Left colon (tissue), 2 donors: ENCODE results near the gene AR. TPM values are rescaled to one million over a fixed set of nuclear protein-coding genes. Genes with fewer than 3 reads are reported as not detected.

ENCODE experiments used
- ATAC-seq: fragments of 200-7000 bp; cut with Tn5 transposase; one replicate; pipeline ENCODE4 v1.9.1; 2020; ENCODE audit warnings: mild to moderate bottlenecking, moderate library complexity
- DNase-seq, 2 donors: peaks; one replicate each; pipeline ENCODE4 v3.0.0-alpha.2; 2020
- intact Hi-C, 2 donors: fragments of 100-400 bp; cut with DNase I in 1 of 2; cut with micrococcal nuclease in 1 of 2; formaldehyde crosslinking; loops; one replicate each; pipeline versions ENCODE4 v1.11.2 to v1.14.0; 2022; cut with DNase I, micrococcal nuclease
- long read RNA-seq: library from polyadenylated mRNA; unstranded; transcript quantifications from one replicate; pipeline ENCODE4 v2.0.0, GENCODE V29; 2021
- total RNA-seq, 2 donors: library from RNA; stranded (reverse); fragmentation: NEBNext Ultra II Directional; extraction: Animal tissue kit (Norgen Biotek cat#: 25700); gene quantifications; one replicate each; pipeline ENCODE4 v1.2.1, GENCODE V29; 2021
- donor health status: DM: no; HTN: no; CAD: no.
- donor health status: DM: yes; HTN: yes; CAD: no.

Gene AR, protein sequence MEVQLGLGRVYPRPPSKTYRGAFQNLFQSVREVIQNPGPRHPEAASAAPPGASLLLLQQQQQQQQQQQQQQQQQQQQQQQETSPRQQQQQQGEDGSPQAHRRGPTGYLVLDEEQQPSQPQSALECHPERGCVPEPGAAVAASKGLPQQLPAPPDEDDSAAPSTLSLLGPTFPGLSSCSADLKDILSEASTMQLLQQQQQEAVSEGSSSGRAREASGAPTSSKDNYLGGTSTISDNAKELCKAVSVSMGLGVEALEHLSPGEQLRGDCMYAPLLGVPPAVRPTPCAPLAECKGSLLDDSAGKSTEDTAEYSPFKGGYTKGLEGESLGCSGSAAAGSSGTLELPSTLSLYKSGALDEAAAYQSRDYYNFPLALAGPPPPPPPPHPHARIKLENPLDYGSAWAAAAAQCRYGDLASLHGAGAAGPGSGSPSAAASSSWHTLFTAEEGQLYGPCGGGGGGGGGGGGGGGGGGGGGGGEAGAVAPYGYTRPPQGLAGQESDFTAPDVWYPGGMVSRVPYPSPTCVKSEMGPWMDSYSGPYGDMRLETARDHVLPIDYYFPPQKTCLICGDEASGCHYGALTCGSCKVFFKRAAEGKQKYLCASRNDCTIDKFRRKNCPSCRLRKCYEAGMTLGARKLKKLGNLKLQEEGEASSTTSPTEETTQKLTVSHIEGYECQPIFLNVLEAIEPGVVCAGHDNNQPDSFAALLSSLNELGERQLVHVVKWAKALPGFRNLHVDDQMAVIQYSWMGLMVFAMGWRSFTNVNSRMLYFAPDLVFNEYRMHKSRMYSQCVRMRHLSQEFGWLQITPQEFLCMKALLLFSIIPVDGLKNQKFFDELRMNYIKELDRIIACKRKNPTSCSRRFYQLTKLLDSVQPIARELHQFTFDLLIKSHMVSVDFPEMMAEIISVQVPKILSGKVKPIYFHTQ
- total RNA-seq, result 1 to 10 TPM in 1 of 2 donors, under 1 TPM in 1; 0.37 to 1.2 TPM
- long read RNA-seq, result 0 reads

DNA sequence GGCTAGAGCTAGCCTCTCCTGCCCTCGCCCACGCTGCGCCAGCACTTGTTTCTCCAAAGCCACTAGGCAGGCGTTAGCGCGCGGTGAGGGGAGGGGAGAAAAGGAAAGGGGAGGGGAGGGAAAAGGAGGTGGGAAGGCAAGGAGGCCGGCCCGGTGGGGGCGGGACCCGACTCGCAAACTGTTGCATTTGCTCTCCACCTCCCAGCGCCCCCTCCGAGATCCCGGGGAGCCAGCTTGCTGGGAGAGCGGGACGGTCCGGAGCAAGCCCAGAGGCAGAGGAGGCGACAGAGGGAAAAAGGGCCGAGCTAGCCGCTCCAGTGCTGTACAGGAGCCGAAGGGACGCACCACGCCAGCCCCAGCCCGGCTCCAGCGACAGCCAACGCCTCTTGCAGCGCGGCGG is at the start of gene AR:
AR (plus strand) TSS at position 204 of the 400 bp plus-strand sequence. CDS start 1,126 bp downstream, outside the sequence.
- intact Hi-C loops, result no loop called here
- DNase-seq (peak in 1 of 2 donors; percentile 25), ATAC-seq (peak; percentile 44)

DNA sequence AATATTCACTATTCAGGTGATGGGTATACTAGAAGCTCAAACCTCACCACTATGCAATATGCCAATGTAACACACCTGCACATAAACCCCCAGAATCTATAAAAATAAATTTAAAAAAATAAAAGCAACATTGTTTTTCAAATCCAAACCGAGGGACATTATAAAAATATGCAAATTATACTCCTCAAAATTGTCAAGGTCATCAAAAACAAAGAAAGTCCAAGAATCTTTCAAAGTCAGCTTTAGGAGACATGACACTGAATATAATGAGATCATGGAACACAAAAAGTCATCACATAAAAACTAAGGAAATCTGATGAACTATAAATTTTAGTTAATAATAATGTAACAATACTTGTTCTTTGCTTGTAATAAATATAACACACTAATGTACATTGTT is 43.2 kb upstream of the AR start:
- intact Hi-C loops, result no loop called here
- ATAC-seq, result no peak
- DNase-seq, result no peak

- ATAC-seq (no peak), DNase-seq (no peak)
- intact Hi-C loops, result no loop called here
Measured at GRCh38 chrX:67503004-67503403, 40.8 kb upstream of the AR start.

DNA sequence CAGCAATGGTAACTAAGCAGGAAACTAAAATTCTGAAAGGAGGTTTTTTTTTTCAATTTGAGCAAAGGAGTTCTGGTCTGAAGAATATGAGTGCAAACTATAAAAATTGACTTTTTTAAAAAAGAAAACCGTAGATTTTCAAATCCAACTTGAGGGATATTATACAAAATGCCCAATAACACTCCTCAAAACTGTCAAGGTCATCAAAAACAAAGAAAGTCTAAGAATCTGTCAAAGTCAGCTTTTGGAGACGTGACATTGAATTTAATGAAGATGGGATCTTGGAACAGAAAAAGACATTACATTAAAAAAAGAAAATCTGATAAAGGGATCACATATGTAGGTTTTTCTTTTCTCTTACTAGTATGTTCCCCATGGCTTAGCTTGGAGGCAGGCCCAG is 40.4 kb upstream of the AR start:
- DNase-seq (no peak), ATAC-seq (no peak)
- intact Hi-C loops, result no loop called here

- ATAC-seq, result no peak
- intact Hi-C loops, result no loop called here
- no peak for DNase-seq
Measured at GRCh38 chrX:67520671-67521070, 23.1 kb upstream of the AR start.

- intact Hi-C loops, result no loop called here
- DNase-seq (no peak), ATAC-seq (no peak)
Measured at GRCh38 chrX:67523002-67523681, 20.7 kb upstream of the AR start.

DNA sequence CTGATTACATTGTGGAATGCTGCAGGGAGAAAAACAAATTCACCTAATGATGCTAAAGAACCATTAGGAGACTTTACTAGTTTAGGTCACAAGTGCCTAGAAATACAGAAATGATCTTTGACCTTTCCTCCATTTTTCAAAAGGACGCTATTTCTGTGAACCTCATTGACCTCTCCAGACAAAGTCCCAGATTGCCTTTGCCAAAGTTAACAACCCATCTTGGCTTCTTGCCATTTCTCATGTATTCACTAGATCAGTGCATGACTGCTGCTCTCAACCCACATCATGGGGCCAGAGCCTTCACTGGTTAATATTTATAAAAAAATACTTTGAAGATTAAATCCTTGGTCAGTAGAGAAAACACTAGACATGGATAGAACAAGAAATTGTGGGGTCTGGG is 19.9 kb upstream of the AR start:
- no peak for DNase-seq
- no peak for ATAC-seq
- intact Hi-C loops, result no loop called here

- DNase-seq (no peak), ATAC-seq (no peak)
- intact Hi-C loops, result no loop called here
Measured at GRCh38 chrX:67524428-67524827, 19.4 kb upstream of the AR start.

- intact Hi-C loops, result no loop called here
- DNase-seq (no peak), ATAC-seq (no peak)
Measured at GRCh38 chrX:67524950-67525691, 18.7 kb upstream of the AR start.

- intact Hi-C loops, result no loop called here
- ATAC-seq (no peak), DNase-seq (no peak)
Measured at GRCh38 chrX:67536564-67536963, 7.3 kb upstream of the AR start.

GRCh38 chrX:67538383-67538782 is 5.4 kb upstream of the AR start:
- intact Hi-C loops, result no loop called here
- DNase-seq, result no peak
- ATAC-seq, result no peak

DNA sequence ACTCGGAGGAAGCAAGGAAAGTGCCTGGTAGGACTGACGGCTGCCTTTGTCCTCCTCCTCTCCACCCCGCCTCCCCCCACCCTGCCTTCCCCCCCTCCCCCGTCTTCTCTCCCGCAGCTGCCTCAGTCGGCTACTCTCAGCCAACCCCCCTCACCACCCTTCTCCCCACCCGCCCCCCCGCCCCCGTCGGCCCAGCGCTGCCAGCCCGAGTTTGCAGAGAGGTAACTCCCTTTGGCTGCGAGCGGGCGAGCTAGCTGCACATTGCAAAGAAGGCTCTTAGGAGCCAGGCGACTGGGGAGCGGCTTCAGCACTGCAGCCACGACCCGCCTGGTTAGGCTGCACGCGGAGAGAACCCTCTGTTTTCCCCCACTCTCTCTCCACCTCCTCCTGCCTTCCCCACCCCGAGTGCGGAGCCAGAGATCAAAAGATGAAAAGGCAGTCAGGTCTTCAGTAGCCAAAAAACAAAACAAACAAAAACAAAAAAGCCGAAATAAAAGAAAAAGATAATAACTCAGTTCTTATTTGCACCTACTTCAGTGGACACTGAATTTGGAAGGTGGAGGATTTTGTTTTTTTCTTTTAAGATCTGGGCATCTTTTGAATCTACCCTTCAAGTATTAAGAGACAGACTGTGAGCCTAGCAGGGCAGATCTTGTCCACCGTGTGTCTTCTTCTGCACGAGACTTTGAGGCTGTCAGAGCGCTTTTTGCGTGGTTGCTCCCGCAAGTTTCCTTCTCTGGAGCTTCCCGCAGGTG is 637 bp downstream of the AR start:
- no peak for ATAC-seq
- no peak for DNase-seq
- intact Hi-C loops, result no loop called here

DNA sequence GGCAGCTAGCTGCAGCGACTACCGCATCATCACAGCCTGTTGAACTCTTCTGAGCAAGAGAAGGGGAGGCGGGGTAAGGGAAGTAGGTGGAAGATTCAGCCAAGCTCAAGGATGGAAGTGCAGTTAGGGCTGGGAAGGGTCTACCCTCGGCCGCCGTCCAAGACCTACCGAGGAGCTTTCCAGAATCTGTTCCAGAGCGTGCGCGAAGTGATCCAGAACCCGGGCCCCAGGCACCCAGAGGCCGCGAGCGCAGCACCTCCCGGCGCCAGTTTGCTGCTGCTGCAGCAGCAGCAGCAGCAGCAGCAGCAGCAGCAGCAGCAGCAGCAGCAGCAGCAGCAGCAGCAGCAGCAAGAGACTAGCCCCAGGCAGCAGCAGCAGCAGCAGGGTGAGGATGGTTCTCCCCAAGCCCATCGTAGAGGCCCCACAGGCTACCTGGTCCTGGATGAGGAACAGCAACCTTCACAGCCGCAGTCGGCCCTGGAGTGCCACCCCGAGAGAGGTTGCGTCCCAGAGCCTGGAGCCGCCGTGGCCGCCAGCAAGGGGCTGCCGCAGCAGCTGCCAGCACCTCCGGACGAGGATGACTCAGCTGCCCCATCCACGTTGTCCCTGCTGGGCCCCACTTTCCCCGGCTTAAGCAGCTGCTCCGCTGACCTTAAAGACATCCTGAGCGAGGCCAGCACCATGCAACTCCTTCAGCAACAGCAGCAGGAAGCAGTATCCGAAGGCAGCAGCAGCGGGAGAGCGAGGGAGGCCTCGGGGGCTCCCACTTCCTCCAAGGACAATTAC is 1.4 kb downstream of the AR start:
- no peak for ATAC-seq
- DNase-seq, result no peak
- intact Hi-C loops, result no loop called here

- intact Hi-C loops, result no loop called here
- DNase-seq (peak in 1 of 2 donors; percentile 9), ATAC-seq (no peak)
Measured at GRCh38 chrX:67545893-67546495, 2.2 kb downstream of the AR start.

DNA sequence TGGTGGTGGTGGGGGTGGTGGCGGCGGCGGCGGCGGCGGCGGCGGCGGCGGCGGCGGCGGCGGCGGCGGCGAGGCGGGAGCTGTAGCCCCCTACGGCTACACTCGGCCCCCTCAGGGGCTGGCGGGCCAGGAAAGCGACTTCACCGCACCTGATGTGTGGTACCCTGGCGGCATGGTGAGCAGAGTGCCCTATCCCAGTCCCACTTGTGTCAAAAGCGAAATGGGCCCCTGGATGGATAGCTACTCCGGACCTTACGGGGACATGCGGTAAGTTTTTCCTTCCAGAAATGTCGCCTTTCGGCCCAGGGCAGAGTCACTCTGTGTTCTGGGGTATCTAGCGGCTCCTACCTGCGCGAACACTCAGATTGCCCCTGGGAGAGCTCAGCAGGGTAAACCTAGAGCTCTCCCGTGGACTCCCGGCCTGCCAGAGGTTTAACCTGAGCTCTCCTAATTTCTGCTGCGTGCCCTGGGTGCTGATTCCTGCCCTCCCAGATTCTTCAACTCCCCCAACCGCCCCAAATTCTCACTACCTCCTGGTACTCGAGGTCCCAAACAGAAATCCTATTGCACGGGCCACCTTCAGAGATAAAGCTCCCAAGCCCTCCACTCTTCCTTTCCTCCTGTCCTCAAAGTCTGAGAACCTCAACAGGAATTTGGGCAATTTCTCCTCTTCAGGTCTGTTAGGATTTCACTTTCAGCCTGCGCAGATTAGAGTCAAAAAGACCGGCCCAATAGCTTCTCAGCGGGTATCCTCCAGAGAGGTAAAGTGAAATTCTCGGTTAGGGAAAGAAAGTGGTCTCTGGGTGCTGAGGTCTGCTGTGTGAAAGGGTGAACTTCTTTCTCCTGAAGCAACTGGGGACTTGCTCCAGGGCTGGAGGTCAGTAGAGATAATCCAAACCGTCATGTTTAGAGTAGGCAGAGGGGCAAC is 2.9 kb downstream of the AR start:
- ATAC-seq (no peak), DNase-seq (no peak)
- intact Hi-C loops, result no loop called here
